ENCODE results near the gene RHBDD1. TPM values are rescaled to one million over a fixed set of nuclear protein-coding genes. Genes with fewer than 3 reads are reported as not detected.

Gene RHBDD1
- total RNA-seq, 1 donor from 2014 or later, result 14.1 TPM

- no peak for TF ChIP-seq CTCF (conservative IDR thresholded peaks at IDR 0.05; ENCODE audit: low read depth, low read length)
- DNase-seq (ENCODE audit: low read depth), result no peak
- no peak overlapping the region for H3K4me3 ChIP-seq (ENCODE audit: low read depth, low read length)
Observed at GRCh38 chr2:226873826-226874225, 38.0 kb downstream of the RHBDD1 start.

- DNase-seq (ENCODE audit: low read depth), result no peak
- TF ChIP-seq CTCF (conservative IDR thresholded peaks at IDR 0.05; ENCODE audit: low read depth, low read length), result no peak
- H3K4me3 ChIP-seq (ENCODE audit: low read depth, low read length), result no peak overlapping the region
Observed at GRCh38 chr2:226874749-226875148, 38.9 kb downstream of the RHBDD1 start.

GRCh38 chr2:226875438-226876225 is 39.8 kb downstream of the RHBDD1 start:
- DNase-seq (ENCODE audit: low read depth), result no peak
- H3K4me3 ChIP-seq (ENCODE audit: low read depth, low read length), result no peak overlapping the region
- TF ChIP-seq CTCF (conservative IDR thresholded peaks at IDR 0.05; ENCODE audit: low read depth, low read length), result no peak

- no peak for TF ChIP-seq CTCF (conservative IDR thresholded peaks at IDR 0.05; ENCODE audit: low read depth, low read length)
Observed at GRCh38 chr2:226877491-226877890, 41.6 kb downstream of the RHBDD1 start.

GRCh38 chr2:226881287-226881686 is 45.4 kb downstream of the RHBDD1 start:
- DNase-seq (ENCODE audit: low read depth), result no peak
- no peak for TF ChIP-seq CTCF (conservative IDR thresholded peaks at IDR 0.05; ENCODE audit: low read depth, low read length)
- H3K4me3 ChIP-seq (ENCODE audit: low read depth, low read length), result no peak overlapping the region

More at GRCh38 chr2:226877491-226877890, 41.6 kb downstream of the RHBDD1 start:
- H3K4me3 ChIP-seq (ENCODE audit: low read depth, low read length), result no peak overlapping the region
- no peak for DNase-seq (ENCODE audit: low read depth)

GRCh38 chr2:226882606-226883005 is 46.8 kb downstream of the RHBDD1 start:
- TF ChIP-seq CTCF (conservative IDR thresholded peaks at IDR 0.05; ENCODE audit: low read depth, low read length), result no peak
- H3K4me3 ChIP-seq (ENCODE audit: low read depth, low read length), result no peak overlapping the region
- DNase-seq (ENCODE audit: low read depth), result no peak

- no peak overlapping the region for H3K4me3 ChIP-seq (ENCODE audit: low read depth, low read length)
- no peak for TF ChIP-seq CTCF (conservative IDR thresholded peaks at IDR 0.05; ENCODE audit: low read depth, low read length)
- DNase-seq (ENCODE audit: low read depth), result no peak
Observed at GRCh38 chr2:226883296-226883795, 47.5 kb downstream of the RHBDD1 start.

Data from epithelial cell of proximal tubule (primary cell).